A549 (cell line): ENCODE data around the gene RAB8B.

Experiments
- BHLHE40 ChIP-seq: IDR thresholded peaks from 2 replicates; pipeline ENCODE4 v1.6.1; 2012; ENCODE audit warnings: low read depth, low read length, inconsistent platforms
- CBX8 ChIP-seq: fragments of 200-600 bp; sonication (generic); IDR thresholded peaks from 2 replicates; pipeline ENCODE4 v1.6.1; 2016
- CEBPB ChIP-seq, 2 experiments: fragments of >200 bp in 1 of 2; sonication (Bioruptor Twin) in 1 of 2; formaldehyde crosslinking in 1 of 2; IDR thresholded peaks; 2 replicates each; pipeline ENCODE4 v1.6.1; 2012 to 2016
- CTCF ChIP-seq: fragments of >200 bp; sonication (Bioruptor Twin); formaldehyde crosslinking; IDR thresholded peaks from 3 replicates; pipeline ENCODE4 v1.5.1; 2016
- EHMT2 ChIP-seq: fragments of 200-600 bp; sonication (generic); IDR thresholded peaks from 2 replicates; pipeline ENCODE4 v1.6.1; 2016; ENCODE audit warnings: antibody characterized with exemption, low read depth, mild to moderate bottlenecking, moderate library complexity
- ESRRA ChIP-seq: fragments of 150-350 bp; IDR thresholded peaks from 2 replicates; pipeline ENCODE4 v1.6.1; 2014; ENCODE audit warnings: mild to moderate bottlenecking, low read length, borderline replicate concordance
- KDM1A ChIP-seq: fragments of 200-600 bp; sonication (generic); IDR thresholded peaks from 2 replicates; pipeline ENCODE4 v1.6.1; 2016; ENCODE audit warnings: low read depth, mild to moderate bottlenecking
- NR3C1 ChIP-seq: fragments of >200 bp; sonication (Bioruptor Twin); formaldehyde crosslinking; IDR thresholded peaks from 3 replicates; pipeline ENCODE4 v1.6.1; 2017
- POLR2A ChIP-seq: IDR thresholded peaks from 2 replicates; pipeline ENCODE4 v1.6.1; 2012; ENCODE audit warnings: mild to moderate bottlenecking, low read length
- RAD21 ChIP-seq, 2 experiments: fragments of >200 bp in 1 of 2; sonication (Bioruptor Twin) in 1 of 2; formaldehyde crosslinking in 1 of 2; IDR thresholded peaks in 1 of 2; conservative IDR thresholded peaks in 1 of 2; 2 replicates in 1 of 2; 3 replicates in 1 of 2; pipeline ENCODE4 v1.6.1; 2012 to 2018; ENCODE audit warnings: inconsistent platforms in 1 of 2
- SREBF2 ChIP-seq: fragments of 450-650 bp; IDR thresholded peaks from 2 replicates; pipeline ENCODE4 v1.6.1; 2014; ENCODE audit warnings: mild to moderate bottlenecking, moderate library complexity

GRCh38 chr15:63218100-63218808 lies 28.8 kb downstream of the RAB8B start:
- TF ChIP-seq CBX8 (no peak), EHMT2 (no peak), SREBF2 (no peak), POLR2A (no peak), CEBPB (IDR thresholded peaks at IDR 0.05) (no peak), BHLHE40 (no peak), ESRRA (no peak), KDM1A (no peak), NR3C1 (no peak), CTCF (no peak), RAD21 (conservative IDR thresholded peaks at IDR 0.05 in 1 of 2, IDR thresholded peaks at IDR 0.05 in 1 of 2) (no peak)
